Keratinocyte (primary cell): Measurements from ENCODE around the gene ASB8.

Experiments
- EZH2 ChIP-seq: IDR thresholded peaks from one replicate; pipeline ENCODE4 v1.6.1; 2012; ENCODE audit warnings: inconsistent platforms, mild to moderate bottlenecking, low read length, moderate library complexity
- TF ChIP-seq, protein P1 (sequence below), 3 experiments: IDR thresholded peaks in 1 of 3; conservative IDR thresholded peaks in 1 of 3; optimal IDR thresholded peaks in 1 of 3; 2 replicates in 2 of 3; 3 replicates in 1 of 3; pipeline versions ENCODE3 to v1.5.1; 2011; ENCODE audit warnings: low read length in 3 of 3, mild to moderate bottlenecking in 3 of 3, moderate library complexity in 2 of 3, control low read depth in 1 of 3, inconsistent platforms in 1 of 3; ENCODE audit not compliant: insufficient read depth in 2 of 3; ENCODE audit errors: extremely low read depth in 1 of 3

DNA sequence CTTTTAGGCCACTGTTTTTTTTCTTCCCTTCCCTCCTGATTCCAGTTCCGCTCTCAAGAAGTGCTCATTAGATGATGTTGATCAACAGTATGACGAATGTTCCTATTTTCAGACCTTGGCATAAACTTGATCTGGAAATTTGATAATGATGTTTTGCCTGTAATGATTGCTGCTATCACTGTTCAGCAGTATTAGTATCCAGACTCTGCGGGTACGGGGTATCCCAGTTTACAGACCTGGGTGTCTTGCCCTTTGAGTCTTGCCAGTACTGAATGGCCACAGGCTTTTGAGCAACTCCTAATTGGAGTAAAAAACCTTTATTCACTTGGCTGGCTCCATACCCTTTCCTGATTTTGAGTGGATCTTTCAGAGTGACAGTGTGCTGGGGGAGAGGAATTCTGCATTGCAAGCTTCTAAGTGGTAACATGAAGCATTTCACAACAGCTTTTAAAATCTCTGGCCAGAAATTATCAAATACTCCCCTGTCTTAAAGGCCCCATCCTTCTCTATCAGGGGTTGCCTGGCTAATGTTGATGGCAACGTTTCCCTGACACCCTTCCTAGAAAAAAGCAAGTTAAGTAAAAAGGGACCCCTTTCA lies 5.9 kb upstream of the ASB8 start:
- TF ChIP-seq, protein P1, sequence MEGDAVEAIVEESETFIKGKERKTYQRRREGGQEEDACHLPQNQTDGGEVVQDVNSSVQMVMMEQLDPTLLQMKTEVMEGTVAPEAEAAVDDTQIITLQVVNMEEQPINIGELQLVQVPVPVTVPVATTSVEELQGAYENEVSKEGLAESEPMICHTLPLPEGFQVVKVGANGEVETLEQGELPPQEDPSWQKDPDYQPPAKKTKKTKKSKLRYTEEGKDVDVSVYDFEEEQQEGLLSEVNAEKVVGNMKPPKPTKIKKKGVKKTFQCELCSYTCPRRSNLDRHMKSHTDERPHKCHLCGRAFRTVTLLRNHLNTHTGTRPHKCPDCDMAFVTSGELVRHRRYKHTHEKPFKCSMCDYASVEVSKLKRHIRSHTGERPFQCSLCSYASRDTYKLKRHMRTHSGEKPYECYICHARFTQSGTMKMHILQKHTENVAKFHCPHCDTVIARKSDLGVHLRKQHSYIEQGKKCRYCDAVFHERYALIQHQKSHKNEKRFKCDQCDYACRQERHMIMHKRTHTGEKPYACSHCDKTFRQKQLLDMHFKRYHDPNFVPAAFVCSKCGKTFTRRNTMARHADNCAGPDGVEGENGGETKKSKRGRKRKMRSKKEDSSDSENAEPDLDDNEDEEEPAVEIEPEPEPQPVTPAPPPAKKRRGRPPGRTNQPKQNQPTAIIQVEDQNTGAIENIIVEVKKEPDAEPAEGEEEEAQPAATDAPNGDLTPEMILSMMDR (optimal IDR thresholded peaks at IDR 0.05 in 1 of 3, IDR thresholded peaks at IDR 0.05 in 1 of 3, conservative IDR thresholded peaks at IDR 0.05 in 1 of 3; ENCODE audit: extremely low read depth in 1 of 3, insufficient read depth in 2 of 3, low read length in 3 of 3): no peak
- TF ChIP-seq EZH2: no peak
